Endothelial cell of umbilical vein (primary cell): ENCODE measurements around the gene RRP1B. TPM values are rescaled to one million over a fixed set of nuclear protein-coding genes. Genes with fewer than 3 reads are reported as not detected.

ENCODE experiments used
- BruUV-seq: library from RNA; stranded (reverse); fragments of 400-500 nt; replicated peaks from 2 replicates; lab custom pipeline; 2021; lab: Mats Ljungman, UMichigan
- CTCF ChIA-PET: fragments of 300-600, 350-600 bp; sonication (Branson Sonifier 250); formaldehyde crosslinking; loops from one replicate; lab custom pipeline; 2021; ENCODE audit warnings: antibody characterized with exemption, inconsistent platforms; lab: Charles Lee
- POLR2A ChIA-PET: fragments of 300-600, 350-600 bp; sonication (Branson Sonifier 250); formaldehyde crosslinking; loops from one replicate; lab custom pipeline; 2021; ENCODE audit warnings: antibody characterized with exemption, inconsistent platforms; lab: Charles Lee
- DNase-seq: peaks from one replicate; pipeline ENCODE4 v3.0.0-alpha.2; 2011; ENCODE audit warnings: low read depth, low spot score
- FAIRE-seq: peaks from 2 replicates; lab custom pipeline; 2011; peaks lifted over from hg19 to GRCh38; lab: Jason Lieb, UNC
- H2AFZ ChIP-seq: 2 replicates; pipeline ENCODE4 v1.6.0; 2012; ENCODE audit warnings: low read depth, low read length, control low read depth, inconsistent platforms
- H3K27ac ChIP-seq: 2 replicates; pipeline ENCODE4 v1.5.1; 2011; ENCODE audit warnings: low read depth, mild to moderate bottlenecking, control low read depth, low read length, moderate library complexity; ENCODE audit not compliant: insufficient read depth
- H3K27me3 ChIP-seq, 2 experiments: 2 replicates each; pipeline versions ENCODE4 v1.6.0 to v1.6.1; 2011; ENCODE audit warnings: low read length in 2 of 2, mixed read lengths in 1 of 2; ENCODE audit not compliant: control insufficient read depth in 2 of 2, insufficient read depth in 2 of 2
- H3K36me3 ChIP-seq, 2 experiments: 2 replicates in 1 of 2; 3 replicates in 1 of 2; pipeline ENCODE4 v1.5.1; 2011; ENCODE audit warnings: low read length in 2 of 2, mild to moderate bottlenecking in 1 of 2, moderate library complexity in 1 of 2; ENCODE audit not compliant: control insufficient read depth in 2 of 2, insufficient read depth in 2 of 2; ENCODE audit errors: extremely low read depth in 1 of 2
- H3K4me1 ChIP-seq: 3 replicates; pipeline ENCODE4 v1.5.1; 2011; ENCODE audit warnings: mild to moderate bottlenecking, low read length; ENCODE audit not compliant: control insufficient read depth, insufficient read depth; ENCODE audit errors: extremely low read depth
- H3K4me2 ChIP-seq: 2 replicates; pipeline ENCODE4 v1.6.1; 2011; ENCODE audit warnings: low read length, control low read depth, mixed read lengths; ENCODE audit not compliant: insufficient read depth
- H3K4me3 ChIP-seq, 3 experiments: fragments of 200-600 bp in 1 of 3; sonication (generic), shearing (Covaris generic) in 1 of 3; replicated peaks in 1 of 3; 2 replicates each; pipeline ENCODE4 v1.5.1; 2011 to 2016; ENCODE audit warnings: control low read depth in 3 of 3, low read length in 3 of 3, mild to moderate bottlenecking in 2 of 3, inconsistent platforms in 1 of 3, low read depth in 1 of 3, moderate library complexity in 1 of 3; ENCODE audit not compliant: insufficient read depth in 1 of 3
- H3K79me2 ChIP-seq: 2 replicates; pipeline ENCODE4 v1.6.0; 2012; ENCODE audit warnings: low read length, inconsistent platforms; ENCODE audit not compliant: control insufficient read depth, insufficient read depth
- H3K9ac ChIP-seq: replicated peaks from 2 replicates; pipeline ENCODE3; 2011; ENCODE audit warnings: low read length, control low read depth; ENCODE audit not compliant: insufficient read depth; ENCODE audit errors: extremely low read depth
- H3K9me1 ChIP-seq: replicated peaks from 3 replicates; pipeline ENCODE4 v1.6.0; 2011; ENCODE audit warnings: mild to moderate bottlenecking, low read length; ENCODE audit not compliant: control insufficient read depth, insufficient read depth; ENCODE audit errors: extremely low read depth
- H3K9me3 ChIP-seq: replicated peaks from 2 replicates; pipeline ENCODE4 v1.5.1; 2012; ENCODE audit warnings: low read length, inconsistent platforms; ENCODE audit not compliant: control insufficient read depth, insufficient read depth
- H4K20me1 ChIP-seq: replicated peaks from 2 replicates; pipeline ENCODE3; 2011; ENCODE audit warnings: mild to moderate bottlenecking, low read length; ENCODE audit not compliant: control insufficient read depth, insufficient read depth; ENCODE audit errors: extremely low read depth
- CTCF ChIP-seq, 2 donors: IDR thresholded peaks; 1 replicate in 1 of 2; 2 replicates in 1 of 2; pipeline ENCODE4 v1.5.1; 2011; ENCODE audit warnings: low read length in 2 of 2, mild to moderate bottlenecking in 2 of 2, moderate library complexity in 2 of 2, control low read depth in 1 of 2, inconsistent platforms in 1 of 2, low read depth in 1 of 2; ENCODE audit not compliant: insufficient read depth in 1 of 2; ENCODE audit errors: extremely low read depth in 1 of 2
- EZH2 ChIP-seq: IDR thresholded peaks from 2 replicates; pipeline ENCODE4 v1.6.1; 2012; ENCODE audit warnings: borderline replicate concordance, low read depth, mild to moderate bottlenecking, moderate library complexity, low read length, inconsistent platforms; ENCODE audit not compliant: severe bottlenecking
- FOS ChIP-seq: IDR thresholded peaks from 2 replicates; pipeline ENCODE4 v1.6.1; 2011; ENCODE audit warnings: mild to moderate bottlenecking, low read length, moderate library complexity, borderline replicate concordance; ENCODE audit not compliant: insufficient read depth
- GATA2 ChIP-seq: IDR thresholded peaks from 2 replicates; pipeline ENCODE4 v1.7.0; 2011; ENCODE audit warnings: low read depth, mild to moderate bottlenecking, moderate library complexity, mixed read lengths, low read length; ENCODE audit not compliant: insufficient read length, insufficient read depth
- JUN ChIP-seq: IDR thresholded peaks from 2 replicates; pipeline ENCODE4 v1.6.1; 2011; ENCODE audit warnings: borderline replicate concordance, low read depth; ENCODE audit not compliant: insufficient read length, insufficient read depth
- MAX ChIP-seq: IDR thresholded peaks from 2 replicates; pipeline ENCODE4 v1.6.1; 2011; ENCODE audit not compliant: insufficient read depth, insufficient read length
- MYC ChIP-seq: IDR thresholded peaks from one replicate; pipeline ENCODE4 v1.6.1; 2011; ENCODE audit warnings: mild to moderate bottlenecking, low read depth, low read length
- POLR2A ChIP-seq: IDR thresholded peaks from 2 replicates; pipeline ENCODE4 v1.6.1; 2012; ENCODE audit warnings: low read depth, mild to moderate bottlenecking, control low read depth, low read length
- POLR2AphosphoS5 ChIP-seq: IDR thresholded peaks from 2 replicates; pipeline ENCODE4 v1.6.1; 2012; ENCODE audit warnings: low read depth, mild to moderate bottlenecking, control low read depth, low read length, moderate library complexity; ENCODE audit not compliant: insufficient read depth
- dilution Hi-C: fragments of 300-500 bp; cut with MboI; formaldehyde crosslinking; loops from one replicate; pipeline ENCODE4 v1.15.0; 2019; ENCODE audit warnings: low sequenced_read_pairs; ENCODE audit not compliant: extremely low pct_ligation_motif_present
- intact Hi-C: fragments of 100-400 bp; cut with micrococcal nuclease; formaldehyde crosslinking; loops from one replicate; pipeline ENCODE4 v1.10.0; 2022
- polyA plus RNA-seq, 4 experiments: library from polyadenylated mRNA; depleted of rRNA in 3 of 4; stranded (reverse) in 3 of 4; unstranded in 1 of 4; fragments of >200 nt; gene quantifications; 2 replicates each; pipeline versions ENCODE4 v1.2.1 to v1.2.3, GENCODE V29; 2011 to 2012; ENCODE audit warnings: missing spikeins in 1 of 4
- total RNA-seq: library from RNA; stranded (reverse); gene quantifications from 2 replicates; pipeline ENCODE4 v1.2.3, GENCODE V29; 2021

The RRP1B gene
- total and polyA plus RNA-seq, 2 donors (not counting 3 experiments of a cell fraction or from before 2014, with no cell fraction given), result 13.0 to 39.9 TPM

GRCh38 chr21:43723648-43724047, 64.3 kb downstream of the RRP1B start:
- BruUV-seq, result no TSS peak
- Histone ChIP-seq H2AFZ (no peak overlapping the region), H3K79me2 (peaks cover 37% of the 10 kb centered on the region), H3K4me1 (peaks cover 41% of the 10 kb centered on the region), H3K27ac (no peak overlapping the region), H3K36me3 (no peaks in the 10 kb centered on the region), H3K4me3 (no peak overlapping the region), H3K27me3 (no peaks in the 10 kb centered on the region), H3K9me3 (no peaks in the 10 kb centered on the region), H3K9ac (no peak overlapping the region), H3K9me1 (no peaks in the 10 kb centered on the region), H3K4me2 (no peak overlapping the region), H4K20me1 (no peaks in the 10 kb centered on the region)
- no peak for DNase-seq
- dilution Hi-C loops, result no loop called here
- TF ChIP-seq MYC (no peak), JUN (no peak), EZH2 (no peak), MAX (no peak), POLR2A (no peak), FOS (no peak), POLR2AphosphoS5 (no peak), CTCF (IDR thresholded peaks at IDR 0.05; ENCODE audit: extremely low read depth in 1 of 2, insufficient read depth in 1 of 2, low read depth in 1 of 2, low read length in 2 of 2) (no peak), GATA2 (no peak)
- intact Hi-C loops, result no loop called here
- ChIA-PET CTCF (no interaction called here), POLR2A (no interaction called here)
- no peak for FAIRE-seq
